WTC11 (cell line): ENCODE data around the gene POFUT2. TPM values are rescaled to one million over a fixed set of nuclear protein-coding genes. Genes with fewer than 3 reads are reported as not detected.

Source experiments
- ATAC-seq: fragments of 200-7000 bp; cut with Tn5 transposase; 2 replicates; pipeline ENCODE4 v1.10.0; 2021; ENCODE audit warnings: mild to moderate bottlenecking, moderate library complexity
- CTCF ChIA-PET: fragments of 300-600 bp; sonication (Branson Sonifier 250); formaldehyde crosslinking; loops from one replicate; lab custom pipeline; 2021; ENCODE audit warnings: antibody characterized with exemption; lab: Charles Lee
- POLR2A ChIA-PET: fragments of 350-600 bp; sonication (Branson Sonifier 250); formaldehyde crosslinking; loops from one replicate; lab custom pipeline; 2021; ENCODE audit warnings: antibody characterized with exemption; lab: Charles Lee
- DNase-seq: peaks from one replicate; pipeline ENCODE4 v3.0.0; 2021; ENCODE audit warnings: low spot score
- H3K27ac Mint-ChIP-seq: 2 replicates; pipeline ENCODE4 v1.8.0; 2021; ENCODE audit warnings: mixed read lengths
- H3K27me3 Mint-ChIP-seq: 2 replicates; pipeline ENCODE4 v1.8.0; 2021; ENCODE audit warnings: low read depth, mild to moderate bottlenecking, moderate library complexity, mixed read lengths
- H3K36me3 Mint-ChIP-seq: 2 replicates; pipeline ENCODE4 v1.8.0; 2021; ENCODE audit warnings: mixed read lengths
- H3K4me1 Mint-ChIP-seq: 2 replicates; pipeline ENCODE4 v1.8.0; 2022; ENCODE audit warnings: mixed read lengths
- H3K4me3 Mint-ChIP-seq: 2 replicates; pipeline ENCODE4 v1.8.0; 2021; ENCODE audit warnings: mild to moderate bottlenecking, moderate library complexity, mixed read lengths
- H3K9me3 Mint-ChIP-seq: 2 replicates; pipeline ENCODE4 v1.8.0; 2021; ENCODE audit warnings: mixed read lengths
- ATF1 ChIP-seq: sonication (generic); formaldehyde crosslinking; IDR thresholded peaks from 2 replicates; pipeline ENCODE4 v1.8.1; 2023; ENCODE audit warnings: mild to moderate bottlenecking, moderate library complexity, missing genetic modification reagents
- ATF2 ChIP-seq: sonication (generic); formaldehyde crosslinking; IDR thresholded peaks from 2 replicates; pipeline ENCODE4 v1.8.1; 2022; ENCODE audit warnings: low read depth, missing genetic modification reagents, borderline replicate concordance
- CREM ChIP-seq: sonication (generic); formaldehyde crosslinking; IDR thresholded peaks from 2 replicates; pipeline ENCODE4 v1.8.1; 2022; ENCODE audit warnings: mild to moderate bottlenecking, missing genetic modification reagents, moderate library complexity
- E2F4 ChIP-seq: sonication (generic); formaldehyde crosslinking; IDR thresholded peaks from 2 replicates; pipeline ENCODE4 v1.8.1; 2022; ENCODE audit warnings: low read depth, mild to moderate bottlenecking, moderate library complexity, missing genetic modification reagents, borderline replicate concordance
- ERG ChIP-seq: fragments of 250-450 bp; sonication (Bioruptor Pico); IDR thresholded peaks from 2 replicates; pipeline ENCODE4 v1.8.0; 2021; ENCODE audit warnings: mild to moderate bottlenecking
- ESRRA ChIP-seq: sonication (generic); formaldehyde crosslinking; IDR thresholded peaks from 2 replicates; pipeline ENCODE4 v1.8.1; 2022; ENCODE audit warnings: mild to moderate bottlenecking, missing genetic modification reagents, borderline replicate concordance
- ETV6 ChIP-seq: sonication (generic); formaldehyde crosslinking; IDR thresholded peaks from 2 replicates; pipeline ENCODE4 v1.8.1; 2022; ENCODE audit warnings: mild to moderate bottlenecking, missing genetic modification reagents
- FOXK1 ChIP-seq: sonication (generic); formaldehyde crosslinking; IDR thresholded peaks from 2 replicates; pipeline ENCODE4 v1.8.0; 2022; ENCODE audit warnings: mild to moderate bottlenecking, moderate library complexity, missing genetic modification reagents
- GABPB1 ChIP-seq: sonication (generic); formaldehyde crosslinking; IDR thresholded peaks from 2 replicates; pipeline ENCODE4 v1.8.1; 2023; ENCODE audit warnings: mild to moderate bottlenecking, missing genetic modification reagents
- JUN ChIP-seq: sonication (generic); formaldehyde crosslinking; IDR thresholded peaks from 2 replicates; pipeline ENCODE4 v1.8.0; 2023; ENCODE audit warnings: mild to moderate bottlenecking, missing genetic modification reagents
- MAX ChIP-seq: sonication (generic); formaldehyde crosslinking; IDR thresholded peaks from 2 replicates; pipeline ENCODE4 v1.8.0; 2022; ENCODE audit warnings: mild to moderate bottlenecking, missing genetic modification reagents
- MXD4 ChIP-seq: fragments of 250-450 bp; sonication (Bioruptor Pico); IDR thresholded peaks from 2 replicates; pipeline ENCODE4 v1.8.0; 2021; ENCODE audit warnings: mild to moderate bottlenecking, moderate library complexity, borderline replicate concordance
- NR2C2 ChIP-seq: sonication (generic); formaldehyde crosslinking; IDR thresholded peaks from 2 replicates; pipeline ENCODE4 v1.8.0; 2022; ENCODE audit warnings: mild to moderate bottlenecking, missing genetic modification reagents
- RORB ChIP-seq: fragments of 250-450 bp; sonication (Bioruptor Pico); IDR thresholded peaks from 2 replicates; pipeline ENCODE4 v1.9.0; 2021; ENCODE audit warnings: mild to moderate bottlenecking
- SMAD3 ChIP-seq: sonication (generic); formaldehyde crosslinking; IDR thresholded peaks from 2 replicates; pipeline ENCODE4 v1.8.0; 2022; ENCODE audit warnings: missing genetic modification reagents, mild to moderate bottlenecking, borderline replicate concordance
- TP53 ChIP-seq: sonication (generic); formaldehyde crosslinking; IDR thresholded peaks from 2 replicates; pipeline ENCODE4 v1.8.1; 2023; ENCODE audit warnings: mild to moderate bottlenecking, missing genetic modification reagents
- USF1 ChIP-seq: sonication (generic); formaldehyde crosslinking; IDR thresholded peaks from 2 replicates; pipeline ENCODE4 v1.8.0; 2022; ENCODE audit warnings: mild to moderate bottlenecking, missing genetic modification reagents
- USF2 ChIP-seq: sonication (generic); formaldehyde crosslinking; IDR thresholded peaks from 2 replicates; pipeline ENCODE4 v1.8.1; 2023; ENCODE audit warnings: mild to moderate bottlenecking, missing genetic modification reagents, moderate library complexity
- ZBTB21 ChIP-seq: sonication (generic); formaldehyde crosslinking; IDR thresholded peaks from 2 replicates; pipeline ENCODE4 v1.8.1; 2023; ENCODE audit warnings: mild to moderate bottlenecking, missing genetic modification reagents, borderline replicate concordance
- ZNF219 ChIP-seq: sonication (generic); formaldehyde crosslinking; IDR thresholded peaks from 2 replicates; pipeline ENCODE4 v1.8.0; 2023; ENCODE audit warnings: missing genetic modification reagents, mild to moderate bottlenecking, borderline replicate concordance
- ZNF396 ChIP-seq: fragments of 250-450 bp; sonication (Bioruptor Pico); IDR thresholded peaks from 2 replicates; pipeline ENCODE4 v1.8.0; 2021; ENCODE audit warnings: mild to moderate bottlenecking, moderate library complexity, borderline replicate concordance
- ZNF425 ChIP-seq: fragments of 250-450 bp; sonication (Bioruptor Pico); conservative IDR thresholded peaks from 2 replicates; pipeline ENCODE4 v1.9.0; 2021; ENCODE audit warnings: mild to moderate bottlenecking
- total RNA-seq: library from RNA; stranded (reverse); gene quantifications from 3 replicates; pipeline ENCODE4 v1.2.3, GENCODE V29; 2021

POFUT2 gene
- total RNA-seq, 1 experiment from 2014 or later, result 39.7 TPM

- TF ChIP-seq ATF2 (CRISPR knock-in tag) (no peak), NR2C2 (CRISPR knock-in tag) (no peak), MXD4 (CRISPR knock-in tag) (no peak), JUN (CRISPR knock-in tag) (no peak), ZBTB21 (no peak), MAX (CRISPR knock-in tag) (no peak)
Measured at GRCh38 chr21:45224189-45224938, 63.3 kb downstream of the POFUT2 start (continued).

GRCh38 chr21:45223236-45224185, 64.2 kb downstream of the POFUT2 start:
- no peak overlapping the region for H3K27ac Mint-ChIP-seq
- no peaks in the 10 kb centered on the region; the same call in 1 of the 2 replicates for H3K27me3 Mint-ChIP-seq
- POLR2A ChIA-PET, result no interaction called here
- ATAC-seq, result no peak
- H3K9me3 Mint-ChIP-seq, result peaks cover 3% of the 10 kb centered on the region
- DNase-seq, result no peak
- CTCF ChIA-PET, result interaction anchor here (1.0 to 1.2 kb wide), 2 partner anchors 83 to 86 kb away, joined by 4 to 5 read pairs; no protein-coding TSS in a partner anchor
- no peak overlapping the region for H3K4me3 Mint-ChIP-seq
- 0 out of 2 replicates have a peak, but pooled peaks cover 3% of the 10 kb centered on the region for H3K36me3 Mint-ChIP-seq
- TF ChIP-seq E2F4 (CRISPR knock-in tag) (no peak), GABPB1 (CRISPR knock-in tag) (no peak), USF1 (no peak), TP53 (CRISPR knock-in tag) (no peak), CREM (CRISPR knock-in tag) (no peak), ETV6 (no peak), SMAD3 (CRISPR knock-in tag) (no peak), ZNF219 (CRISPR knock-in tag) (no peak), ESRRA (CRISPR knock-in tag) (no peak), FOXK1 (CRISPR knock-in tag) (no peak), MXD4 (CRISPR knock-in tag) (no peak), ERG (no peak), ZNF425 (CRISPR knock-in tag) (no peak), ATF1 (no peak), USF2 (CRISPR knock-in tag) (no peak), RORB (CRISPR knock-in tag) (no peak), ZNF396 (CRISPR knock-in tag) (no peak)
- H3K4me1 Mint-ChIP-seq, result peaks cover 13% of the 10 kb centered on the region; the same call in 1 of the 2 replicates
